Gastrocnemius medialis (tissue), 4 donors: ENCODE results near the gene CCDC174.

Experiments used
- CTCF ChIP-seq, 5 experiments: fragments of 450-650 bp in 3 of 5; fragments of 200-600 bp in 2 of 5; sonication (generic) in 2 of 5; IDR thresholded peaks in 4 of 5; conservative IDR thresholded peaks in 1 of 5; 1 replicate in 4 of 5; 2 replicates in 1 of 5; pipeline ENCODE4 v1.5.1; 2016 to 2019; ENCODE audit warnings: antibody characterized with exemption in 5 of 5, mild to moderate bottlenecking in 3 of 5, moderate library complexity in 3 of 5
- POLR2A ChIP-seq, 2 donors: fragments of 450-650 bp; IDR thresholded peaks; one replicate each; pipeline ENCODE4 v1.6.1; 2017; ENCODE audit warnings: antibody characterized with exemption in 2 of 2, mild to moderate bottlenecking in 2 of 2, moderate library complexity in 2 of 2

- no peak for TF ChIP-seq CTCF (IDR thresholded peaks at IDR 0.05 in 4 of 5, conservative IDR thresholded peaks at IDR 0.05 in 1 of 5)
- no peak for TF ChIP-seq POLR2A (IDR thresholded peaks at IDR 0.05)
Observed at GRCh38 chr3:14614189-14614588, 37.4 kb upstream of the CCDC174 start.
